H4 (cell line): ENCODE measurements around the gene MCU. TPM values are rescaled to one million over a fixed set of nuclear protein-coding genes. Genes with fewer than 3 reads are reported as not detected.

Experiments
- DNase-seq: peaks from one replicate; pipeline ENCODE4 v3.0.0-alpha.2; 2015; ENCODE audit warnings: low spot score
- total RNA-seq: library from RNA; depleted of rRNA; stranded (reverse); fragments of >200 nt; shearing (Covaris generic); gene quantifications from 2 replicates; pipeline ENCODE4 v1.2.3, GENCODE V29; 2014

The MCU gene
- total RNA-seq, 1 experiment from 2014 or later = 28.1 TPM

DNA sequence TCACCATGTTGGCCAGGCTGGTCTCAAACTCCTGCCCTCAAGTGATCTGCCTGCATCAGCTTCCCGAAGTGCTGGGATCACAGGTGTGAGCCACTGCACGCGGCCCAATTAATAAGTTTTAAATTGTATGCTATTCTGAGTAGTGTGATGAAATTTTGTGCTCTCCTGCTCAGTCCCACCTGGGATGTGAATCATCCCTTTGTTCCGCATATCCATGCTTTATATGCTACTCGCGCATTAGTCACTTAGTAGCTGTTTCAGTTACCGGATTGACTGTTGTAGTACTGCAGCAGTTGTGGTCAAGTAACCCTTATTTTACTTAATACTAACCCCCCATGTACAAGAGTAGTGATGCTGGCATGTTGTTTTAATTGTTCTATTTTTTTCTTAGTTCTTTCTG, 154.3 kb downstream of the MCU start:
- DNase-seq = peak; percentile 31

DNA sequence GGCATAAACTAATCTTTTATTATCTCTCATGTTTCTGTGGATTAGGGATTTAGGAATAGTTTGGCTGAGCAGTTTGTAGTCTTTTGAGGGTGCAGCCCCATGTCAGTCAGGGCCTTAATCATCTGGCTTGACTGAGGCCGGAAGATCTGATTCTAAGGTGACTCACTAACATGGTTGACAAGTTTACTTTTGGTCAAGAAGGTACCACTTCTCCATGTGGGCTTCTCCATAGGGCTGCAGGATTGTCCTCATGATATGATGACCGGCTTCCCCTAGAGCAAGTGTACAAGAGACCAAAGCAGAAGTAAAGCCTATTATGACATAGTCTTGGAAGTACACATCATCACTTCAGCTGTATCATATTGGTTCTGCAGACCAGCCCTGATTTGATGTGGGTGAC, 155.7 kb downstream of the MCU start:
- no peak for DNase-seq

DNA sequence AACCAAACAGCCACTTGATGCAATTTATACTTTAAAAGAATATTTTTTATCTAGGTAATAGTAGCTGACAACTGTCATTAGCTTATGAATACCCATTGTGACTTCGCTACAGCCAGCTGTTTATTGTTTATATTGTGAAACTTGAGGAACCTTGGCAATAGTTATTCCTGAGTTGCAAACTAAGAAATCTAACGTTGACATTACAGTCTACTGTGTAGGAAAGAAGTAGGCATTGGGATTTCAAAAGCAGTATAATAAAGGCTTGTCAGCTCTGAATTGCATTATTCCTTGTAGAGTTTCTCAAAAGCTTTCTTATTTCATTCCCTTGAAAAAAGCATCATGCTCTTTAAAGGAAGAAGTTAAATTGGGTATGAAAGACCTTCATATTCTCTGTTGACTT, 158.9 kb downstream of the MCU start:
- DNase-seq = no peak

DNA sequence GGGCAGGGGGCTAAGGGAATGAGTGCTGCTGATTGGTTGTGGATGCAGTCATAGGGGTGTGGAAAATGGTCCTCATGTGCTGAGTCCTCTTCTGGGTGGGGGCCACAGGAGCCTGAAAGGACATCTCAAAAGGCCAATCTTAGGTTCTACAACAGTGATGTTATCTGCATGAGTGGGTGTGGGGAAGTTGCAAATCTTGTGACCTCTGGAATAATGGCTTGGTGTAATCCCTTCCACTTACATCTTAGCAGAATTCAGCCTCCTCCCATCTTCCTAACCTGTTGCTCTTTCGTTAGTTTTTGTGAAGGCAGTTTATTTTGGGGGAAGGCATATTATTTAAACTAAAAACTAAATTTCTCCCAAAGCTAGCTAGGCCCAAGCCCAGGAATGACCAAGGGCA, 159.6 kb downstream of the MCU start:
- no peak for DNase-seq

DNA sequence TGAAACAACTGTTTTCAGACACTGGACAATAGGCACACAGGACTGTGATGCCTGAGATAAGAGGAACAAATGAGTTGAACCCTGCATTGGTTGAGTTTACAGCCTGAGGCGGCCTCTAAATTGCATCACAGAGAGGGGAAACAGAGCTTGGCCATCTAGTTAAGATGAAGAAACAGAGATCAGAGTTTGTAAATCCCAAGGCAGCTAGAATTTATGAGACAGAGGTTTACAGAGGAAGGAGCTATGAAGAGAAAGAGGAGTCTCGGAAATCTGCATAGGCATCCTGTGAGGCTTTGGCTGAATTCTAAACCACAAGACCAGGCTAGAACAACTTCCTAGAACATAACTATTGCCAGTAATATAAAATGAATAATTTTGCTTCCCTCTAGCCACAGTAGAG, 160.6 kb downstream of the MCU start:
- no peak for DNase-seq

DNA sequence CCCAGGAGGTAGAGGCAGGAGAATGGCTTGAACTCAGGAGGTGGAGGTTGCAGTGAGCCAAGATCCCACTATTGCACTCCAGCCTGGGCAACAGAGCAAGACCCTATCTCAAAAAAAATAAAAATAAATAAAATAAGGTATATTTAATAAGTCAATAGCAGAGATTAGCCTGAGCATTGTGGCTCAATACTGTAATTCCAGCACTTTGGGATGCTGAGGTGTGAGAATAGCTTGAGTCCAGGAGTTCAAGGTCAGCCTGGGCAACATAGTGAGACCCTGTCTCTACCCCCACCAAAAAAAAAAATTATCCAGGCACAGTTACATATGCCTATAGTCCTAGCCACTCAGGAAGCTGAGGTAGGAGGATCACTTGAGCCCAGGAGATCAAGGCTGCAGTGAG, 163.2 kb downstream of the MCU start:
- DNase-seq = no peak

DNA sequence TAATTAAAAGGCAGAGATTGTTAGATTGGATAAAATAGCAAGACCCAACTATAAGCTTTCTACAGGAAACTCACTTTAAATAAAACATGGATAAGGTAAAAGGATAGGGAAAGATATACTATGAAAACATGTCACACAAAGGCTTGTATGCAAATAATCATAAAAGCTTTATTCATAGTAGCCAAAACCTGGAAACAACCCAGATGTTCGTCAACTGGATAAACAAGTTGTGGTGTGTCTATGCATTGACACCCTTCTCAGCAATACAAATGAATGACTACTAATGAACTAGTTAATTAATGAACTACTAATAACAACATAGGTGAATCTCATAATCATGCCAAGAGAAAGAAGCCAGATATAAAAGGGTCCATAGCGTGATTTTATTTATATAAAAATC, 163.8 kb downstream of the MCU start:
- DNase-seq = no peak

DNA sequence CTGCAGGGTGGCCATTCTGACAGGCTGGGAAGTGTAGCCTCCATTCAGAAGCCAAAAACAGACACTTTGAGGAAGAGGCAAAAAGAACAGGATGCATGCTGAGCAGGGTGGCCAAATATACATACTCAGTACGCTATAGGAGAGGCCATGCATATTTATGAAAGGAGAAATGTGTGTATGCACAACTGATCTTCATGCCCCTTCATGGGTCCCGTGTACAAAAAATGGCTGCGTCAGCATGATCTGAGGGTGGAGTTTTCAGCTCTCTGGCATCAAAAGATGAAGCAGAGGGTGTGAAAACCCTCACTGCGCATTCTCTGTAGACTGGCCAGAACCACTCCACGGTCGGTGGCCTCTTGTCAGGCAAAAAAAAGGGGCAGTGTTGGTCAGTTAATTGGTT, 166.1 kb downstream of the MCU start:
- no peak for DNase-seq

DNA sequence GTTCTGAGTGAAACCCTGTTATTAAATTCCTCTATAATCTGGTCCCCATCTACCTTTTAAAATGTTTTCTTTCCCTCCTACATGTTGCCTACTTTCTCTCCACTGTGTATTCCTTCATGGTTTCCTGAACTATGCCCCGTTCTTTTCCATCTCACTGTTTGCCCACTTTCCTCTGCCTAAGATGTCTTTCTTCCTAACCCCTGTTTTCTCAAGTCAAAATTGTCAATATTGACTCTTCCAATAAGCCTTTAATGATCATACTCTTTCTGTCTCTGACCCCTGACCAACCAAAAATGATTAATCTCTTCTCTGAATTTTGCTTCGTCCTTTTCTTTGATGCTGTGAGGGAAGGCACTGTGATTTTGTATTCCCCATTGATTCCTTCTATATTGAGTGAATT, 171.0 kb downstream of the MCU start:
- no peak for DNase-seq

DNA sequence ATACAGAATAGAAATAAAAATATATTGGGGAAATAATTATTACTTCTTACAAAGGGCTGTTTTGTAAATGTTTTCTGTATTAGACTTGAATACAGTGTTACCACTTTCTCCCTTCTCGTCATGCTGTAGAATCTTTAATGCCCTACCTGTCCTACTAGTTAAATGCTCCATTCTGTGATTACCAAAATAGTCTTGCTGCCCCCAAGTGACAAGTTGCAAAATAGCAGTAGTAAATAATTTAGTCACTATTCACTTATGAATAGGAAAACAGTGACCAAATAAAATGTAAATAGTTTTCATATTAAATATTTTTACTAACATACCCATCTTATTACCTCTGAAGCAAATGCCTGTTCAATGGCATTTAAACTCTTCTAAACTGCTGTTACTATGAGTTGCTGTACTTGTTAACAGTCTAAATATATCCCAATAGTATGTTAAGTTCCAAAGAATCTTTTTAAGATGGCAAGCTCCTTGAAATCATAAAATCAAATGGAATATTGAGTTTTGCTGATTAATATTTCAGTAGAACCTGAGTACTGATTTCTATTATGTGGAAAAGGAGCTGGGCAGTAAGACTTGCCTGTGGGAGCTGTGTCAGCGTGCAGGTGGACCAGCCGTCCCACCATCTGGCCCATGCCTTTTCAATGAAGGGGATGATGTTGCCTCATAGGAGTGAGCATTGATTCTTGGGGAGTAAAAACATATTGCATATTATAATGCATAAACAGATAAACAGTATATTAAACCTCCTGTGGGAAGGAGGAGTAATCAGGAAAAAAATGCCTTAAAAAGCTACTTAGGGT, 183.5 kb downstream of the MCU start:
- peak; percentile 19 for DNase-seq

DNA sequence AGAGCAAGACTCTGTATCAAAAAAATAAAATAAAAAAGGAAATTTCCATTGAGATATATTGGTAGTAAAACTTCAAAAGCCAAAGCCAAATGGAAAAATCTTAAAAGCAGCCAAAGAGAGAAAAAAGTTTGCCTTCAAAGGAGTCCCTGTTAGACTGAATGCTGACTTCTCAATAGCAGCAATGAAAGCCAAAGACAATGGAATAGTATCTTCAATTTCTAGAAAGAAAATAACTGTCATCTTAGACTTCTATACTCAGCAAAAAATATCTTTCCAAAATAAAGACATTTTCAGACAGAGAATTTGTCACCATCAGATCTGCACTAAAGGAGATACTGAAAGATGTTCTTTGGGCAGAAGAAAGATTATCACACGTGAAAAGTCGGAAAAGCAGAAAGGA, 187.3 kb downstream of the MCU start:
- no peak for DNase-seq

DNA sequence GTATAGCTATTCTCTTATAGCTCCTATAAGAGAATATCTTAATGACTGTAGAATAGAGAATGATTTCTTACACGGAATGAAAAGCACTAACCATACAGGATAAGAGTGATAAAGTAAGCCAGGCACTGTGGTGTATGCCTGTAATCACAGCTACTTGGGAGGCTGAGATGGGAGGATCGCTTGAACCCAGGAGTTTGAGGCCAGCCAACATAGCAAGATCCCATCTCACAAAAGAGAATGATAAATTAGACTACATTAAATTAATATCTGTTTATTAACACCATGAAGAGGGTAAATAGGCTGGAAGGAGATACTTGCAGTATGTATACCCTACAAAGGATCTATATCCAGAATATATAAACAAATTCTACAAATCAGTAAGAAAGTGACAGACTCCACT, 189.3 kb downstream of the MCU start:
- no peak for DNase-seq

DNA sequence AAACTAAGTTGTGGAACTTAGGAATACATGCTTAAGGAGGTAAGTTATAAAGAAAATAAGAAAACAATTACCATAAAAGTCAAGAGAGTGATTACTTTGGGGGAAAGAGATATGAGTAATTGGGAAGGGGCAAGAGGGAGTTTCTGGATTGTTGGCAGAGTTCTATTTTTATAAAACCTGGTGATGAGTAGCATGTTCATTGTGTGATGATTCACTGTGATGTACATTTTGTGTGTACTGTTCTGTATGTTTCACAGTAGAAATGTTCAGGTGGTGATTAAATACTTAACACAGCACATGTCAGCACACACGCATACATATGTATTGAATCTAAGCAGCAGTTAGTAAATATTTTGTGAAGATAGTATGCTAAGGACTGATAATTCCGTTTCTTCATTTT, 191.9 kb downstream of the MCU start:
- no peak for DNase-seq

DNA sequence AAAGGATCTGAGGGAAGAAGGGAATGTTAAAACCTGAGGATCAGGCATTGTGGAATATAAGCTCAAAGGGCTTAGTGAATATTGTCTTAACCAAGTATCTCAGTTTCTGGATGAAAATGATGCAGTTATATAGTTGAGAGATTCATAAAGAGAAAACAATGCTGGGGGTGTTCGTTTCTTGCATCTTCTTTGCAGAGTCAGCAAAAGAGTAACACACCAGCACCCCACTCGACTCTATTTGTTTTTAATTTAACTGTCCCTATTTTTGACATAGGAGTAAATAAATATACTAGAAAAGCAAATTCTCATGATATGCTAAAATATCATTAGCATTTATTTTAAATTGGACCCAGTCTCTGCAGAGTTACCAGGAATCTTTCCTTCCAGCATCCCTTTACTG, 194.0 kb downstream of the MCU start:
- no peak for DNase-seq

DNA sequence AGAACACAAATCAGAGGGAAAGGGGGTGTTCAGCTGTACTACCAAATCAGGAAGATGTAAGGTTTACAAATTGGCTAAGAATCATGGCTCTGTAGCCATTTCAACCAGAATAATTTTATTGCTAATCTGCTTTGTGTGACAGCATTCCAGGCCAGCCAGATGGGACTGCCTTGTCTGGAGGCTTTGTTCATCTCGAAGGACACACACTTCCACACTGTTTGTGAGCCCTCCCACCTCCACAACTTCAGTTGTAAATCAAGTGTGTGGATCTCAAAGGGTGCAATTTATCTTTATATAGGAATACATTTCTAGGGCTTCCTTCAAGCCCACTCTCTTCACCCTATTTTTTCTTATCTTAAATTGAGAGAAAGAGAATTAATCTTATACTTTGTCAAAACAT, 194.7 kb downstream of the MCU start:
- no peak for DNase-seq

DNA sequence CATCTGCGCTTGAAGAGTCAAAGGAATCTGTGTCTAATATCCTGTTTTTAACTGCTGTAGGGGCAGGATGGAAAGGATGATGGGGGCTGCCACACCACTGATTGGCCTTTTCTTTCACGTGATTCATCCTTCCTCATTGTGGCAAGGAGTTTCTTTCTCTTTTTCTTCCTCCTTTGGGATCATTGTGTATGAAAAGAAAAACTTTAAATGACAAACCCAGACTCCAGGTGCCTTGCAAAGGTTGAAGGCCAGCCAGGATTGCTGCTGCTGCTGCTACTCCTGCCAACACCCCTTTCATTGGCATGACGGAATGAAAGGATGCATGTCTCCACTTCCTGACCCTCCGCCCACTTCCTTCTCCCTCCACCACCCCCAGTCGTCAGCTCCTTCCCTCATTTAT, 195.1 kb downstream of the MCU start:
- DNase-seq = no peak

DNA sequence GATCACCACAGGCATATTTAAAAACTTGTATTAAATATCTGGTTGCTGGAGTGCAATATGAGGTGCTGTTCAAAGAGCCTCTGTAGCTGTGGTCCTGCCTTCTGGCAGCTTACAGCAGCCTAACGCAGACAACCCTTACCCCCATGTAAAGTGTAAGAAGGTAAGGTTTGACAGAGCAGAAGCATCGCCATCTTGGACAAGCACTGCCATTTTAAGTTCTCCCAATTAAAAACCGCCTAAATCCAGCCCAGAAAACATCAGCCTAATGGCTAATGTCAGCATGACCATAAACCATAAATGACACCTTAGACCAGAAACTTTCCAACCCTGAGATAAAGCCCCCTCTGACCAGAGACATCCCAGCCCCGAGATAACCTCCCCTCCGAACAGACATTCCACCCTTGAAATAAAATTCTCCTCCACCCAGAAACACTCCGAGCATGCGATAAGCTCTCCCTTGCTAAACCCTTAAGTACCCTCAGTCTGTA, 196.3 kb downstream of the MCU start:
- no peak for DNase-seq

DNA sequence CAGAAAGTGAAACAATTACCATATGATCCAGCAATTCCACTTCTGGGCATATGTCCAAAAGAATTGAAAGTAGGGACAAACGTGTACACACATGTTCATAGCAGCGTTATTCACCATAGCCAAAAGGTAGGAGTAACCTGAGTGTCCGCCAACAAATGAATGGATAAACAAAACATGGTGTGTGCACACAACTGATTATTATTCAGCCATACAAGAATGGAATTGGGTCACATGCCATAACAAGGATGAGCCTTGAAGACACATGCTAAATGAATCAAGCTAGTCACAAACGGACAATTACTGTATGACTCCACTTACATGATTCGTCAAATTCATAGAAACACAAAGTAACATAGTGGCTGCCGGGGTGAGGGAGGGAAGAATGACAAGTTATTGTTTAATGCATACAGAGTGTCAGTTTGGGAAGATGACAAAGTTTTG, 197.5 kb downstream of the MCU start:
- peak; percentile 25 for DNase-seq

DNA sequence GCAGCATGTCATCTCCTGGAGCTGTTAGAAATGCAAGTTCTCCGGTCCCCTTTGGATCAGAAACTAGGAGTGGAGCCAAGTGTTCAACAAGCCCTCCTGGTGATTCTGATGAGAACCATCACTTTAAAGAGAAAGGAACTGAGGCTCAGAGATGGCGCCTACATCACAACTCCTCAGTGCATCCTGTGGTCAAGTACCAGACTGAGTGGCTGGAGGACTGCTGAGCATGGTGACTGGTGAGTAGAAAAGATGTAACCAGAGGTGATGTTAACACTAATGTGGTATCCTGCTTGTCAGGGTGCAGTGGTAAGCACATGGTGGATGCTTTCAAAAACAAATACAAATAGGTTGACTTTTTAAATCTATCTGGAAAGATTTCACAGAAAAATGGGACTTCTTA, 198.1 kb downstream of the MCU start:
- no peak for DNase-seq

DNA sequence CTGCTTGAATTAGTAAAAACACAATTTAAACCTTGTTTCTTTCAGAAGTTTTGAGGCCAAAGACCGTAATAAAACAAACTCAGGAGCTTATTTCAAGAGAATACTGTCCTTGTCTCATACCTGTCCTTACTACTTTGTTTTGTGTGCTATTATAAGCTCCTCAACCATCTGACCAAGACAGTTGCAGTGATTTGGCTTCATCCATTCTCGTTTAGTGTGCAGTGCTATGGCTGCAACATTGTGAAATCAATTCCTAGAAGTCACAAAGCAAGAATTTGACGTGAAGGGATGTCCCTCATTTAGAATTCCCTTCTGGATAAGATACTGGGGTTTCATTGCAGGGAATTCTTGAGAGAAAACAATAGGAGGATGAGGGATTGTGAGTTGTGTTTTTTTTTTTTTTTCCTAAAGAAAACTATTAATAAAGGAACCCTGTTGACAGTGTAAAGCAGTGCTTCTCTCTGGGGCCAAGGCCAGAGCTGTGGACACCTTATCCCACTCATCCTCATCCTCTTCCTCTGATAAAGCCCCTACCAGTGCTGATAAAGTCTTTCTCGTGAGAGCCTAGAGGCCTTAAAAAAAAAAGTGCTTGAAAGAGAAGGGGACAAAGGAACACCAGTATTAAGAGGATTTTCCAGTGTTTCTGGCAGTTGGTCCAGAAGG, 201.3 kb downstream of the MCU start, which contains the start of gene OIT3:
Gene OIT3, plus strand, starts transcription at position 604 of the 663 bp plus-strand sequence. CDS start 60 bp downstream, outside the sequence.
- no peak for DNase-seq

DNA sequence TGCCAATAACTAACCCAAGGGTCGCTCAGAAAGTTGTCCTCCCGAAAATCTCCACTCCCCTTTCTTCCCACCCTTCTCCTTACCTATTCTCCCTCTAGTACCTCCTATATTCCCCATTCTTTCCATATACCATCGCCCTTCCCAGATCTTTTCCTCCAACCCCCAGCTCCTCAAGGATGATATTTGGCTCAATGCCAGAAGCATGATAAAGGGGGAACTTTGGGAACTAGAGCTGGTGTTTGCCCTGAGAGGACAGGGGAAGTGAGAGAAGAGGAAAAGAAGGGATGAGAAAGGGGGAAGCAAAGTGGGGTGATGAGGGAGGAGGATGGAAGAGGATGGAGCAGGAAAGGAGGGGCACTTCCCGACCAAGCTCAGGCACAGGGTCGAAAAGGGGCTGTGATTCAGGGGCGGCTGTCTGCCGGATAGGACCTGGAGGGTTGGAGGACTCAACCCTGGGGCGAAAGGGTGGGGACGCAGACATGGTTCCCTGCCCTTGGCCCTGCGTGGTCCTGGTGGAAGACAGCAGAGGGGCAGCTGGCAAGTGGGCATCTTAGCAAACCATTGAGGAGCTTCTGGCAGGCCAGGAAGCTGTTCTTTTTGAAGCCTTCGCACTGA, 203.4 kb downstream of the MCU start:
- DNase-seq = no peak

DNA sequence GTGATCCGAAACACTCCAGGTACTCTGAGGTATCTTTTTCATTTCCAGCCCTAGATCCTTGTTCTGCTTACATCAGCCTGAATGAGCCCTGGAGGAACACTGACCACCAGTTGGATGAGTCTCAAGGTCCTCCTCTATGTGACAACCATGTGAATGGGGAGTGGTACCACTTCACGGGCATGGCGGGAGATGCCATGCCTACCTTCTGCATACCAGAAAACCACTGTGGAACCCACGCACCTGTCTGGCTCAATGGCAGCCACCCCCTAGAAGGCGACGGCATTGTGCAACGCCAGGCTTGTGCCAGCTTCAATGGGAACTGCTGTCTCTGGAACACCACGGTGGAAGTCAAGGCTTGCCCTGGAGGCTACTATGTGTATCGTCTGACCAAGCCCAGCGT, 206.7 kb downstream of the MCU start:
- DNase-seq = no peak

DNA sequence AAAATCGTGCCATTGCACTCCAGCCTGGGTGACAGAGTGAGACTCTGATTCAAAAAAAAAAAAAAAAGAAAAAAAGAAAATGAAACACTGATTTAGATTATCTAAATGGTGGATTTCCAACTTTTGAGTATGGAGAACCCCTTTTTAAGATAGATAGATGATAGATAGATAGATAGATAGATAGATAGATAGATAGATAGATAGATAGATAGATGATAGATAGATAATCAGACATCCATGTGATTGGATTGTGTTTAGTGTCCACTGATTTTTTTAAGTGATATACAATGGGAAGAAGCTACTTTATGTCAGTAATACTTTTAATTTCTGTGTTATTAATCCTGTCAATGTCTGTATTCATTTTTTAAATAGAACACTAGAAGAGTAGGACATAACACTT, 207.6 kb downstream of the MCU start:
- DNase-seq = no peak
